SK-N-SH (cell line): ENCODE measurements around the gene OPCML. TPM values are rescaled to one million over a fixed set of nuclear protein-coding genes. Genes with fewer than 3 reads are reported as not detected.

Source experiments
- CTCF ChIA-PET: fragments of 300-600, 350-600 bp; formaldehyde crosslinking; extraction: SDS; loops from one replicate; lab custom pipeline; 2021; lab: Yijun Ruan, JAX
- POLR2A ChIA-PET: fragments of 350-600 bp; sonication (Branson Sonifier 250); formaldehyde crosslinking; extraction: SDS; loops from one replicate; lab custom pipeline; 2020; ENCODE audit warnings: antibody characterized with exemption, inconsistent platforms; lab: Yijun Ruan, JAX
- DNase-seq: peaks from one replicate; pipeline ENCODE4 v3.0.0; 2012
- H2AFZ ChIP-seq: fragments of 200-600 bp; sonication (generic); 2 replicates; pipeline ENCODE4 v1.8.1; 2016; ENCODE audit warnings: antibody characterized with exemption, mild to moderate bottlenecking, low read depth
- H3F3A ChIP-seq: fragments of 200-600 bp; sonication (generic); replicated peaks from 2 replicates; pipeline ENCODE3; 2016; ENCODE audit warnings: antibody characterized with exemption, mild to moderate bottlenecking; ENCODE audit not compliant: insufficient read depth
- H3K27ac ChIP-seq, 2 experiments: fragments of 200-500 bp in 1 of 2; fragments of 200-600 bp in 1 of 2; sonication (Bioruptor generic) in 1 of 2; sonication (generic), shearing (Covaris generic) in 1 of 2; 2 replicates each; pipeline versions ENCODE4 v1.5.1 to v1.6.1; 2014 to 2016; ENCODE audit warnings: low read depth in 2 of 2, inconsistent platforms in 1 of 2, low read length in 1 of 2, mild to moderate bottlenecking in 1 of 2, mixed read lengths in 1 of 2
- H3K27me3 ChIP-seq: fragments of 200-600 bp; sonication (generic), shearing (Covaris generic); 2 replicates; pipeline ENCODE4 v1.6.1; 2016; ENCODE audit warnings: mixed run types; ENCODE audit not compliant: insufficient read depth
- H3K36me3 ChIP-seq, 2 experiments: fragments of 200-500 bp in 1 of 2; fragments of 200-600 bp in 1 of 2; sonication (Bioruptor generic) in 1 of 2; sonication (generic) in 1 of 2; replicated peaks in 1 of 2; 2 replicates each; pipeline versions ENCODE3 to v1.5.1; 2014 to 2016; ENCODE audit warnings: low read length in 1 of 2, mild to moderate bottlenecking in 1 of 2; ENCODE audit not compliant: insufficient read depth in 2 of 2, control insufficient read depth in 1 of 2
- H3K4me1 ChIP-seq, 2 experiments: fragments of 200-500 bp in 1 of 2; fragments of 200-600 bp in 1 of 2; sonication (Bioruptor generic) in 1 of 2; sonication (generic), shearing (Covaris generic) in 1 of 2; 2 replicates each; pipeline versions ENCODE4 v1.5.1 to v1.6.1; 2014 to 2016; ENCODE audit warnings: low read depth in 1 of 2, low read length in 1 of 2, mixed run types in 1 of 2; ENCODE audit not compliant: insufficient read depth in 2 of 2, control insufficient read depth in 1 of 2
- H3K4me2 ChIP-seq: fragments of 200-600 bp; sonication (generic), shearing (Covaris generic); 2 replicates; pipeline ENCODE4 v1.6.1; 2017; ENCODE audit warnings: mixed run types
- H3K4me3 ChIP-seq, 2 experiments: fragments of 200-500 bp in 1 of 2; fragments of 200-600 bp in 1 of 2; sonication (Bioruptor generic) in 1 of 2; sonication (generic), shearing (Covaris generic) in 1 of 2; 2 replicates each; pipeline versions ENCODE4 v1.5.1 to v1.8.1; 2014 to 2016; ENCODE audit warnings: low read depth in 2 of 2, inconsistent platforms in 1 of 2, low read length in 1 of 2, mild to moderate bottlenecking in 1 of 2, mixed read lengths in 1 of 2, moderate library complexity in 1 of 2
- H3K79me2 ChIP-seq: fragments of 200-600 bp; sonication (generic); 2 replicates; pipeline ENCODE4 v1.8.1; 2017; ENCODE audit warnings: mild to moderate bottlenecking; ENCODE audit not compliant: insufficient read depth
- H3K9ac ChIP-seq: fragments of 200-600 bp; sonication (generic); 2 replicates; pipeline ENCODE4 v1.6.1; 2017; ENCODE audit warnings: mixed run types
- H3K9me2 ChIP-seq: fragments of 200-600 bp; sonication (generic); 2 replicates; pipeline ENCODE4 v1.6.1; 2017; ENCODE audit warnings: mixed run types
- H3K9me3 ChIP-seq: fragments of 200-600 bp; sonication (generic); 2 replicates; pipeline ENCODE4 v1.6.1; 2017; ENCODE audit warnings: mixed run types, mild to moderate bottlenecking, moderate library complexity
- H4K20me1 ChIP-seq: fragments of 200-600 bp; sonication (generic); 2 replicates; pipeline ENCODE4 v1.6.1; 2017; ENCODE audit warnings: mild to moderate bottlenecking, mixed run types; ENCODE audit not compliant: insufficient read depth
- CHD2 ChIP-seq: fragments of 150-350 bp; IDR thresholded peaks from 2 replicates; pipeline ENCODE4 v1.6.1; 2018; ENCODE audit warnings: low read length; ENCODE audit not compliant: partially characterized antibody
- ELF1 ChIP-seq: IDR thresholded peaks from 2 replicates; pipeline ENCODE4 v1.4.0; 2012
- FOXJ3 ChIP-seq: sonication (generic); formaldehyde crosslinking; IDR thresholded peaks from 2 replicates; pipeline ENCODE4 v1.5.1; 2020; ENCODE audit warnings: mild to moderate bottlenecking, missing genetic modification reagents
- IRF3 ChIP-seq: fragments of 150-350 bp; IDR thresholded peaks from 2 replicates; pipeline ENCODE4 v1.6.1; 2016; ENCODE audit warnings: mild to moderate bottlenecking, low read depth, low read length
- JUND ChIP-seq: IDR thresholded peaks from 2 replicates; pipeline ENCODE4 v1.4.0; 2012
- MEF2A ChIP-seq: IDR thresholded peaks from 2 replicates; pipeline ENCODE4 v1.4.0; 2012; ENCODE audit warnings: low read depth, borderline replicate concordance
- MXI1 ChIP-seq: IDR thresholded peaks from 2 replicates; pipeline ENCODE4 v1.6.1; 2012; ENCODE audit warnings: mild to moderate bottlenecking, low read depth, low read length, improper control_type of control experiment
- POLR2AphosphoS5 ChIP-seq: IDR thresholded peaks from 2 replicates; pipeline ENCODE4 v1.6.1; 2012; ENCODE audit warnings: low read depth, low read length
- RAD21 ChIP-seq: IDR thresholded peaks from 2 replicates; pipeline ENCODE4 v1.6.1; 2012; ENCODE audit warnings: mild to moderate bottlenecking, low read length
- RCOR1 ChIP-seq: fragments of 150-350 bp; IDR thresholded peaks from 2 replicates; pipeline ENCODE4 v1.6.1; 2017; ENCODE audit warnings: antibody characterized with exemption, low read length
- SMC3 ChIP-seq: IDR thresholded peaks from 2 replicates; pipeline ENCODE4 v1.6.1; 2012; ENCODE audit warnings: low read depth, low read length, improper control_type of control experiment
- TCF12 ChIP-seq: IDR thresholded peaks from 2 replicates; pipeline ENCODE4 v1.4.0; 2012
- YY1 ChIP-seq: IDR thresholded peaks from 2 replicates; pipeline ENCODE4 v1.4.0; 2012; ENCODE audit warnings: low read depth, mild to moderate bottlenecking
- WGBS: methylation state at CpG from one replicate; pipeline ENCODE4 v1.1.6; 2017; ENCODE audit warnings: low lambda C conversion rate; 5-methylcytosine and 5-hydroxymethylcytosine counted together
- polyA plus RNA-seq, 3 experiments: library from polyadenylated mRNA; depleted of rRNA; stranded (reverse); fragments of >200 nt; gene quantifications; 2 replicates each; pipeline ENCODE4 v1.2.3, GENCODE V29; 2012
- TF ChIP-seq, protein P1 (sequence below): IDR thresholded peaks from 2 replicates; pipeline ENCODE4 v1.4.0; 2012; ENCODE audit warnings: low read depth, borderline replicate concordance

Gene OPCML
- polyA plus RNA-seq, 1 of the 3 experiments (the other 2 are of a cell fraction): not detected

GRCh38 chr11:133311230-133311629 lies 221.1 kb downstream of the OPCML start (continued):
- no peak for TF ChIP-seq RAD21
- no peak for TF ChIP-seq MEF2A
- TF ChIP-seq CHD2: no peak
- TF ChIP-seq SMC3: no peak
- TF ChIP-seq, protein P1, sequence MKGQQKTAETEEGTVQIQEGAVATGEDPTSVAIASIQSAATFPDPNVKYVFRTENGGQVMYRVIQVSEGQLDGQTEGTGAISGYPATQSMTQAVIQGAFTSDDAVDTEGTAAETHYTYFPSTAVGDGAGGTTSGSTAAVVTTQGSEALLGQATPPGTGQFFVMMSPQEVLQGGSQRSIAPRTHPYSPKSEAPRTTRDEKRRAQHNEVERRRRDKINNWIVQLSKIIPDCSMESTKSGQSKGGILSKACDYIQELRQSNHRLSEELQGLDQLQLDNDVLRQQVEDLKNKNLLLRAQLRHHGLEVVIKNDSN: no peak
- TF ChIP-seq POLR2AphosphoS5: no peak

GRCh38 chr11:133306019-133306418 lies 226.3 kb downstream of the OPCML start:
- ChIA-PET CTCF (interaction anchor here (0.7 to 1.3 kb wide), 2 partner anchors 9 to 224 kb away, joined by 3 to 5 read pairs; no protein-coding TSS in a partner anchor), POLR2A (no interaction called here)
- H4K20me1 ChIP-seq: no peaks in the 10 kb centered on the region
- no peak overlapping the region for H3K9ac ChIP-seq
- no peak overlapping the region for H3K27ac ChIP-seq
- no peak overlapping the region for H3K4me3 ChIP-seq
- no peaks in the 10 kb centered on the region for H3K36me3 ChIP-seq
- H3K27me3 ChIP-seq: no peaks in the 10 kb centered on the region
- DNase-seq: no peak
- H3K4me1 ChIP-seq: no peaks in the 10 kb centered on the region
- H3K9me3 ChIP-seq: no peaks in the 10 kb centered on the region
- H3F3A ChIP-seq: no peaks in the 10 kb centered on the region
- TF ChIP-seq IRF3: no peak
- no peak for TF ChIP-seq ELF1
- TF ChIP-seq SMC3: no peak
- no peak for TF ChIP-seq TCF12
- no peak for TF ChIP-seq MXI1
- no peak for TF ChIP-seq CHD2
- no peak for TF ChIP-seq YY1
- TF ChIP-seq FOXJ3 (CRISPR knock-in tag): no peak
- no peaks in the 10 kb centered on the region for H3K79me2 ChIP-seq
- WGBS: 6% methylated on average over 2 of the region's 2 CpGs
- no peak overlapping the region for H2AFZ ChIP-seq
- no peak overlapping the region for H3K4me2 ChIP-seq
- no peaks in the 10 kb centered on the region for H3K9me2 ChIP-seq

DNA sequence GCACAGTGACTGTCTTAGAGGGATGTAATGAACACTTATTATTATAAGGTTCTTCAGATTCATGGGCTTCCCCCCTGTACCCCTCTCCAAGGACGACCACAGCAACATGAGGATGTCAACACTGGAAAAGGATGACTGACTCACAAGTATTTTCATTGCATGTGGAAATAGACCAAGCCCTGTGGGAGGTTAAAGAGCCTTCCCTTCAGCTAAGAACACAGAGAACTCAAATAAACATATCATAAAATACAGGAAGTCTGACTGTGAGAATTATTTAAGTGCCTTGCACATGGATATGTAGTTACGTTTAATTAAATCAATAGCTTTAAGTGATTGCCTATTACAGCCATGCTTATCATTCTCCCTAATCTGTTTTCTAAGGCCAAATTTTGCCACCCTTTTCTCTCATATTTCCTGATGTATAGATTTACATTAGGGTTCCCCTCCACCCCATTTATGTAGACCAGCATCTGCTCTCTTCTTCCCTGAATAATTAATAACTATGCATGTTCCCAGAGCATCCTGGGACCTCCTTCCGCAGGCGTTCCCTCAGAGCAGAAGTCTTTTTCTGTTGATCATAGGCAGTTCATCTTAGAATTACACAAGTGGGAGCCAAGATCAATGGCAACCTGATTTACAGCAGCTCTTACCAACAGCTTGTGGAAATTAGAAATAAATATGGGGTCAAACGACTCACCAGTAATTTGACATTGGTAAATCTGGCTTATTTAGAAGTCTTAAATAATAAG lies 226.9 kb downstream of the OPCML start:
- Histone ChIP-seq H3K36me3 (no peaks in the 10 kb centered on the region), H3K9ac (no peak overlapping the region), H3K4me1 (no peaks in the 10 kb centered on the region), H3K27ac (no peak overlapping the region), H3K4me3 (no peak overlapping the region), H3K9me2 (no peaks in the 10 kb centered on the region), H4K20me1 (no peaks in the 10 kb centered on the region), H3K9me3 (no peaks in the 10 kb centered on the region), H2AFZ (no peak overlapping the region), H3K4me2 (no peak overlapping the region), H3F3A (no peaks in the 10 kb centered on the region), H3K79me2 (no peaks in the 10 kb centered on the region), H3K27me3 (no peaks in the 10 kb centered on the region)
- DNase-seq: no peak
- CTCF ChIA-PET: interaction anchor here (1.3 kb wide), 1 partner anchor 8 kb away, joined by 5 read pairs; no protein-coding TSS in a partner anchor
- TF ChIP-seq YY1: no peak
- TF ChIP-seq IRF3: no peak
- TF ChIP-seq SMC3: no peak
- TF ChIP-seq JUND: no peak
- TF ChIP-seq RCOR1: no peak
- POLR2A ChIA-PET: no interaction called here
- WGBS: 18% methylated on average over 5 of the region's 5 CpGs
